Measurements from ENCODE around the gene PDE4D. TPM values are rescaled to one million over a fixed set of nuclear protein-coding genes. Genes with fewer than 3 reads are reported as not detected.

The PDE4D gene
- total and polyA plus RNA-seq, 4 donors: 12.8 to 167 (median 44.5) TPM

- WGBS, 2 donors: 16 to 24% methylated on average over 13 of the region's 13 CpGs
- H3K27me3 ChIP-seq (ENCODE audit: control insufficient read depth in 3 of 3, insufficient read depth in 3 of 3, low read length in 2 of 3): no peaks in the 10 kb centered on the region
- DNase-seq: peak in 2 of 3 donors; percentile 46 to 47
- peak overlapping the region; percentile 95 to 100 for H3K27ac ChIP-seq (ENCODE audit: low read depth in 1 of 2, low read length in 1 of 2)
- peak overlapping the region; percentile 85 for H3K4me3 ChIP-seq
- TF ChIP-seq CTCF (IDR thresholded peaks at IDR 0.05; ENCODE audit: control extremely low read depth, extremely low read depth): no peak
- peak overlapping the region in 1 of 2 donors; percentile 34 for H3K9ac ChIP-seq (ENCODE audit: insufficient read depth in 1 of 2, low read length in 2 of 2)
- no peak for ATAC-seq (ENCODE audit: insufficient read depth, low FRiP score)
- no peaks in the 10 kb centered on the region for H3K9me3 ChIP-seq (ENCODE audit: control insufficient read depth in 4 of 4, insufficient read depth in 3 of 4, low read length in 3 of 4)
- peaks cover 0 to 2% (median 0%) of the 10 kb centered on the region in 4 donors for H3K36me3 ChIP-seq (ENCODE audit: control insufficient read depth in 4 of 4, insufficient read depth in 4 of 4, low read length in 4 of 4)
- H3K4me1 ChIP-seq (ENCODE audit: control insufficient read depth in 5 of 5, insufficient read depth in 5 of 5, low read length in 5 of 5): peaks cover 0 to 34% (median 4%) of the 10 kb centered on the region in 5 donors
Measured at GRCh38 chr5:59040024-59040803, 853.3 kb downstream of the PDE4D start.

GRCh38 chr5:59039296-59040023, 854.1 kb downstream of the PDE4D start:
- Histone ChIP-seq H3K9ac (ENCODE audit: insufficient read depth in 1 of 2, low read length in 2 of 2) (peak overlapping the region in 1 of 2 donors; percentile 17), H3K4me1 (ENCODE audit: control insufficient read depth in 5 of 5, insufficient read depth in 5 of 5, low read length in 5 of 5) (peaks cover 0 to 41% (median 6%) of the 10 kb centered on the region in 5 donors), H3K27ac (ENCODE audit: low read depth in 1 of 2, low read length in 1 of 2) (peak overlapping the region; percentile 95 to 100), H3K4me3 (peak overlapping the region; percentile 85), H3K27me3 (ENCODE audit: control insufficient read depth in 3 of 3, insufficient read depth in 3 of 3, low read length in 2 of 3) (no peaks in the 10 kb centered on the region), H3K36me3 (ENCODE audit: control insufficient read depth in 4 of 4, insufficient read depth in 4 of 4, low read length in 4 of 4) (peaks cover 0 to 2% (median 0%) of the 10 kb centered on the region in 4 donors), H3K9me3 (ENCODE audit: control insufficient read depth in 4 of 4, insufficient read depth in 3 of 4, low read length in 3 of 4) (no peaks in the 10 kb centered on the region)
- peak; percentile 80 to 82 (median 81) for DNase-seq
- WGBS, 2 donors: 0 to 1% methylated on average over 63 to 87 of the region's 87 CpGs
- ATAC-seq (ENCODE audit: insufficient read depth, low FRiP score): peak; percentile 73
- TF ChIP-seq CTCF (IDR thresholded peaks at IDR 0.05; ENCODE audit: control extremely low read depth, extremely low read depth): no peak

GRCh38 chr5:59038798-59039295, 854.7 kb downstream of the PDE4D start:
- TF ChIP-seq CTCF (IDR thresholded peaks at IDR 0.05; ENCODE audit: control extremely low read depth, extremely low read depth): no peak

More at GRCh38 chr5:59038798-59039295, 854.7 kb downstream of the PDE4D start:
- H3K9ac ChIP-seq (ENCODE audit: insufficient read depth in 1 of 2, low read length in 2 of 2): peak overlapping the region in 1 of 2 donors; percentile 81
- H3K36me3 ChIP-seq (ENCODE audit: control insufficient read depth in 4 of 4, insufficient read depth in 4 of 4, low read length in 4 of 4): peaks cover 0 to 2% (median 0%) of the 10 kb centered on the region in 4 donors
- H3K4me1 ChIP-seq (ENCODE audit: control insufficient read depth in 5 of 5, insufficient read depth in 5 of 5, low read length in 5 of 5): peaks cover 0 to 41% (median 6%) of the 10 kb centered on the region in 5 donors
- H3K27me3 ChIP-seq (ENCODE audit: control insufficient read depth in 3 of 3, insufficient read depth in 3 of 3, low read length in 2 of 3): no peaks in the 10 kb centered on the region
- DNase-seq: peak; percentile 69 to 76 (median 73)
- 1 to 2% methylated on average over 35 of the region's 35 CpGs for WGBS, 2 donors
- ATAC-seq (ENCODE audit: insufficient read depth, low FRiP score): peak; percentile 24
- peak overlapping the region; percentile 85 for H3K4me3 ChIP-seq
- H3K27ac ChIP-seq (ENCODE audit: low read depth in 1 of 2, low read length in 1 of 2): peak overlapping the region; percentile 95 to 100
- no peaks in the 10 kb centered on the region for H3K9me3 ChIP-seq (ENCODE audit: control insufficient read depth in 4 of 4, insufficient read depth in 3 of 4, low read length in 3 of 4)

Data from lung (tissue), 12 donors.